HTERT RPE-1 (cell line): ENCODE data around the gene SZT2.
"Not testable (repeated sequence)": the region's sequence is repeated elsewhere in the genome, so short reads cannot be mapped to it uniquely, and the experiment has no call there.

ENCODE experiments used
- in situ Hi-C: fragments of 300-500 bp; cut with MboI; formaldehyde crosslinking; loops from 4 replicates; pipeline ENCODE4 v1.14.3; 2020; ENCODE audit warnings: low sequenced_read_pairs

Gene SZT2

GRCh38 chr1:43360616-43361015 is 29.1 kb upstream of the SZT2 start:
- in situ Hi-C loops: no loop called here

- in situ Hi-C loops: no loop called here
Observed at GRCh38 chr1:43363283-43363934, 26.3 kb upstream of the SZT2 start.

- in situ Hi-C loops: no loop called here
Observed at GRCh38 chr1:43363935-43364525, 25.7 kb upstream of the SZT2 start.

GRCh38 chr1:43365678-43366077 is 24.0 kb upstream of the SZT2 start:
- in situ Hi-C loops: no loop called here

- in situ Hi-C loops: no loop called here
Observed at GRCh38 chr1:43366179-43366578, 23.5 kb upstream of the SZT2 start.

GRCh38 chr1:43366601-43367025 is 23.1 kb upstream of the SZT2 start:
- in situ Hi-C loops: no loop called here

- in situ Hi-C loops: no loop called here
Observed at GRCh38 chr1:43367026-43367903, 22.4 kb upstream of the SZT2 start.

- in situ Hi-C loops: no loop called here
Observed at GRCh38 chr1:43367904-43368645, 21.6 kb upstream of the SZT2 start, which contains the start of gene ELOVL1. ELOVL1 (minus strand) TSS chr1:43368011; CDS start chr1:43365609, 2,402 bp downstream.

GRCh38 chr1:43368646-43369020 is 21.1 kb upstream of the SZT2 start:
- in situ Hi-C loops: no loop called here

- in situ Hi-C loops: not testable (repeated sequence)
Observed at GRCh38 chr1:43369779-43370178, 19.9 kb upstream of the SZT2 start.

- in situ Hi-C loops: no loop called here
Observed at GRCh38 chr1:43370564-43370963, 19.1 kb upstream of the SZT2 start.

GRCh38 chr1:43372172-43372571 is 17.5 kb upstream of the SZT2 start:
- in situ Hi-C loops: no loop called here

GRCh38 chr1:43373066-43373940 is 16.4 kb upstream of the SZT2 start:
- in situ Hi-C loops: no loop called here

GRCh38 chr1:43376723-43377235 is 12.9 kb upstream of the SZT2 start:
- in situ Hi-C loops: no loop called here

GRCh38 chr1:43377831-43378230 is 11.9 kb upstream of the SZT2 start:
- in situ Hi-C loops: no loop called here

GRCh38 chr1:43379476-43379875 is 10.2 kb upstream of the SZT2 start:
- in situ Hi-C loops: no loop called here

- in situ Hi-C loops: no loop called here
Observed at GRCh38 chr1:43381612-43382011, 8.1 kb upstream of the SZT2 start.

GRCh38 chr1:43382027-43382779 is 7.5 kb upstream of the SZT2 start:
- in situ Hi-C loops: no loop called here

GRCh38 chr1:43383449-43383848 is 6.2 kb upstream of the SZT2 start:
- in situ Hi-C loops: no loop called here
